Measurements from ENCODE around the gene ELF4.

- TF ChIP-seq NRF1 (conservative IDR thresholded peaks at IDR 0.05; ENCODE audit: low read depth, low read length) (no peak), CHD4 (IDR thresholded peaks at IDR 0.05) (no peak), EGR1 (IDR thresholded peaks at IDR 0.05; ENCODE audit: borderline replicate concordance in 1 of 2, low read depth in 2 of 2, low read length in 2 of 2) (no peak), GABPA (IDR thresholded peaks at IDR 0.05; ENCODE audit: low read depth) (no peak), RFX5 (IDR thresholded peaks at IDR 0.05; ENCODE audit: low read depth, low read length) (no peak), BRCA1 (IDR thresholded peaks at IDR 0.05; ENCODE audit: low read depth, low read length) (no peak), PAX5 (IDR thresholded peaks at IDR 0.05; ENCODE audit: borderline replicate concordance, low read depth, low read length) (peak; percentile 86; the same call in 1 of the 2 replicates), CHD2 (IDR thresholded peaks at IDR 0.05; ENCODE audit: borderline replicate concordance, low read depth, low read length) (no peak)
- TF ChIP-seq, protein P1, sequence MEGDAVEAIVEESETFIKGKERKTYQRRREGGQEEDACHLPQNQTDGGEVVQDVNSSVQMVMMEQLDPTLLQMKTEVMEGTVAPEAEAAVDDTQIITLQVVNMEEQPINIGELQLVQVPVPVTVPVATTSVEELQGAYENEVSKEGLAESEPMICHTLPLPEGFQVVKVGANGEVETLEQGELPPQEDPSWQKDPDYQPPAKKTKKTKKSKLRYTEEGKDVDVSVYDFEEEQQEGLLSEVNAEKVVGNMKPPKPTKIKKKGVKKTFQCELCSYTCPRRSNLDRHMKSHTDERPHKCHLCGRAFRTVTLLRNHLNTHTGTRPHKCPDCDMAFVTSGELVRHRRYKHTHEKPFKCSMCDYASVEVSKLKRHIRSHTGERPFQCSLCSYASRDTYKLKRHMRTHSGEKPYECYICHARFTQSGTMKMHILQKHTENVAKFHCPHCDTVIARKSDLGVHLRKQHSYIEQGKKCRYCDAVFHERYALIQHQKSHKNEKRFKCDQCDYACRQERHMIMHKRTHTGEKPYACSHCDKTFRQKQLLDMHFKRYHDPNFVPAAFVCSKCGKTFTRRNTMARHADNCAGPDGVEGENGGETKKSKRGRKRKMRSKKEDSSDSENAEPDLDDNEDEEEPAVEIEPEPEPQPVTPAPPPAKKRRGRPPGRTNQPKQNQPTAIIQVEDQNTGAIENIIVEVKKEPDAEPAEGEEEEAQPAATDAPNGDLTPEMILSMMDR (IDR thresholded peaks at IDR 0.05 in 2 of 3, conservative IDR thresholded peaks at IDR 0.05 in 1 of 3; ENCODE audit: control insufficient read depth in 2 of 3, extremely low read depth in 1 of 3, insufficient read depth in 1 of 3, low read depth in 3 of 3, low read length in 3 of 3): no peak
These were observed 86.2 kb downstream of the ELF4 start for GRCh38 chrX:130024127-130024526.

Measured in GM12878 (cell line).